ENCODE results near the gene C10orf62.

C10orf62 gene

DNA sequence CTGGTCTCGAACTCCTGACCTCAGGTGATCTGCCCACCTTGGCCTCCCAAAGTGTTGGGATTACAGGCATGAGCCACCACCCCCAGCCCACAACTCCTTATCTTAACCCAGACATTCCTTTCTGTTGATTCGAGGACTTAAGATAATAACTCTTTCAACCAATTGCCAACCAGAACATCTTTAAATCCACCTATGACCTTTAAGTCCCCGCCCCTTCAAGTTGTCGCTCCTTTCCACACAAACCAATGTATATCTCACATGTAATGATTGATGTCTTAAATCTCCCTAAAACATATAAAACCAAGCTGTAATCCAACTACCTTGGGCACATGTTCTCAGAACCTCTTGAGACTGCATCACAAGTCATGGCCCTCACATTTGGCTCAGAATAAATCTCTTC is 24.7 kb upstream of the C10orf62 start:
- Histone ChIP-seq H3K27ac (no peak overlapping the region), H3K4me3 (ENCODE audit: low read depth, low read length) (no peak overlapping the region), H3K36me3 (no peaks in the 10 kb centered on the region), H3K9me3 (ENCODE audit: severe bottlenecking) (no peaks in the 10 kb centered on the region), H3K27me3 (ENCODE audit: insufficient read depth, low read depth, severe bottlenecking) (no peaks in the 10 kb centered on the region)
- no peak for DNase-seq
- TF ChIP-seq CTCF (IDR thresholded peaks at IDR 0.05; ENCODE audit: low read depth, low read length) = no peak

GRCh38 chr10:97566336-97566996 is 23.1 kb upstream of the C10orf62 start:
- no peak for DNase-seq
- no peak overlapping the region for H3K4me3 ChIP-seq (ENCODE audit: low read depth, low read length)
- H3K27me3 ChIP-seq (ENCODE audit: insufficient read depth, low read depth, severe bottlenecking) = no peaks in the 10 kb centered on the region
- TF ChIP-seq CTCF (IDR thresholded peaks at IDR 0.05; ENCODE audit: low read depth, low read length) = no peak
- H3K27ac ChIP-seq = no peak overlapping the region
- H3K36me3 ChIP-seq = no peaks in the 10 kb centered on the region
- no peaks in the 10 kb centered on the region for H3K9me3 ChIP-seq (ENCODE audit: severe bottlenecking)

DNA sequence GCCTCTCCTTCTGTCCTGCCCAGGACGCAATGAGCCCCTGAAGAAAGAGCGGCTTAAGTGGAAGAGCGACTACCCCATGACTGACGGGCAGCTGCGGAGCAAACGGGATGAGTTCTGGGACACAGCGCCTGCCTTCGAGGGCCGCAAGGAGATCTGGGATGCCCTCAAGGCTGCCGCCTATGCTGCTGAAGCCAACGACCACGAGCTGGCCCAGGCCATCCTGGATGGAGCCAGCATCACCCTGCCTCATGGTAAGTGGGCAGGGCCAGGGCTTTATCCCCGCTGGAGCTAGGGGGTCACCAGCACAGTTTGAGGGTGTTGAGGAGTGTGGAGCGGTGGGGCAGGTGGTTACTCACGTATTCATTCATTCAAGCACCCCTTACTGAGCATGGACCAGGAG is 21.6 kb upstream of the C10orf62 start:
- Histone ChIP-seq H3K27ac (no peak overlapping the region), H3K27me3 (ENCODE audit: insufficient read depth, low read depth, severe bottlenecking) (no peaks in the 10 kb centered on the region), H3K9me3 (ENCODE audit: severe bottlenecking) (no peaks in the 10 kb centered on the region), H3K4me3 (ENCODE audit: low read depth, low read length) (no peak overlapping the region), H3K36me3 (no peaks in the 10 kb centered on the region)
- no peak for TF ChIP-seq CTCF (IDR thresholded peaks at IDR 0.05; ENCODE audit: low read depth, low read length)
- DNase-seq = peak; percentile 32

DNA sequence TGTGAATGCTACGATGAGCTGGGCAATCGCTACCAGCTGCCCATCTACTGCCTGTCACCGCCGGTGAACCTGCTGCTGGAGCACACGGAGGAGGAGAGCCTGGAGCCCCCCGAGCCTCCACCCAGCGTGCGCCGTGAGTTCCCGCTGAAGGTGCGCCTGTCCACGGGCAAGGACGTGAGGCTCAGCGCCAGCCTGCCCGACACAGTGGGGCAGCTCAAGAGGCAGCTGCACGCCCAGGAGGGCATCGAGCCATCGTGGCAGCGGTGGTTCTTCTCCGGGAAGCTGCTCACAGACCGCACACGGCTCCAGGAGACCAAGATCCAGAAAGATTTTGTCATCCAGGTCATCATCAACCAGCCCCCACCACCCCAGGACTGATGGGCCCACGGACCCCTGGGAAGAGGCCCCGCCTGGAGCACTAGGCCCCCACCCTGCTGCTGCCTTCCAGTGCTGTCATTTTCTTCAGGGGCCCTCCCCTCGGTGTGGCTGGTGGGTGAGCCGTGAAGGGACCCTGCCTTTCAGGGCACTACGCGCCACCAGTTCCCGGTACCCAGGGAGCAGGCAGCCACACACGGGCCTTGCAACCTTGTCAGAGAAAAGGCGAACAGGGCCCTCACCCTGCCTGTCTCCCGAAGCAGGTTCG is 19.3 kb upstream of the C10orf62 start:
- no peak for DNase-seq
- Histone ChIP-seq H3K27me3 (ENCODE audit: insufficient read depth, low read depth, severe bottlenecking) (no peaks in the 10 kb centered on the region), H3K27ac (no peak overlapping the region), H3K4me3 (ENCODE audit: low read depth, low read length) (no peak overlapping the region), H3K9me3 (ENCODE audit: severe bottlenecking) (no peaks in the 10 kb centered on the region), H3K36me3 (no peaks in the 10 kb centered on the region)
- TF ChIP-seq CTCF (IDR thresholded peaks at IDR 0.05; ENCODE audit: low read depth, low read length) = no peak

DNA sequence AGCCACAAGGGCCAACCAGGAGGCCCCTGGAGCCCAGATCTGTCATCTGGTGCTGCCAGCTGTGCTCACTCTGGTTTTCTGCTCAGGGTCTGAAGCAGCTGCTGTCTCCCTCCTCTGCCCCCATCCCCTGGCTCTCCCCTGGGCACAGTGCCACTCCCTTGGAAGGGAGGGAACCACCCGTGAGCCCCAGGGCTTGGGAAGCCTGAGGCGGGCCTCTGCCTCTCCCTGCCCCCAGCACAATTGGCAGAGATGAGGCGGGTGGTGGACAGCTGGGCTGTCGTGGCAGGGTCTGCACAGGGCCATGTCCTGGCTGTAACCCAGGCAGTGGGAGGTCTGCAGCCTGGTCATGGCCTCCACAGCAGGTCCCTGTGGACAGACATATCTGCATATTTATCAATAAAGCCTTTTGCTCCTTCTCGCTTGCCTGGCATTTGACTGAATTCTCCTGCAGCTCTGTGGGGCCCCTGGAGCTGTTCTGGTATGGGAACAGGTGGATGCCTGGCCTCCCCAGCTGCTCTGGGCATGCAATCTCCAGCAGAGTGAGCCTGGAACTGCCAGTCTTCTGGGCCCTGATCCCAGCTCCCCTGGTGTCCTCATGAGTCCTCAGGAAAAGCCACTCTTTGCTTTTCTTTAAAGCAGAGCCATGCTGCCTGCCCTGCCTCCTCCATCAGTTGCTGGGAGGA is 18.6 kb upstream of the C10orf62 start:
- peak; percentile 46 for DNase-seq
- no peak for TF ChIP-seq CTCF (IDR thresholded peaks at IDR 0.05; ENCODE audit: low read depth, low read length)

More for the DNA sequence above, 18.6 kb upstream of the C10orf62 start:
- no peak overlapping the region for H3K4me3 ChIP-seq (ENCODE audit: low read depth, low read length)
- H3K36me3 ChIP-seq = no peaks in the 10 kb centered on the region
- H3K27ac ChIP-seq = no peak overlapping the region
- H3K27me3 ChIP-seq (ENCODE audit: insufficient read depth, low read depth, severe bottlenecking) = no peaks in the 10 kb centered on the region
- no peaks in the 10 kb centered on the region for H3K9me3 ChIP-seq (ENCODE audit: severe bottlenecking)

All from WERI-Rb-1 (cell line).